IPS DF 19.7 (cell line): Measurements from ENCODE around the gene XRRA1.
A peak's percentile ranks its signal among the peaks of the same experiment; 100 is the strongest.
"Not testable (repeated sequence)": the region's sequence is repeated elsewhere in the genome, so short reads cannot be mapped to it uniquely, and the experiment has no call there.

ENCODE experiments used
- DNase-seq: peaks from one replicate; pipeline ENCODE4 v3.0.0-alpha.2; 2013; ENCODE audit warnings: low read depth, low spot score

XRRA1 gene

DNA sequence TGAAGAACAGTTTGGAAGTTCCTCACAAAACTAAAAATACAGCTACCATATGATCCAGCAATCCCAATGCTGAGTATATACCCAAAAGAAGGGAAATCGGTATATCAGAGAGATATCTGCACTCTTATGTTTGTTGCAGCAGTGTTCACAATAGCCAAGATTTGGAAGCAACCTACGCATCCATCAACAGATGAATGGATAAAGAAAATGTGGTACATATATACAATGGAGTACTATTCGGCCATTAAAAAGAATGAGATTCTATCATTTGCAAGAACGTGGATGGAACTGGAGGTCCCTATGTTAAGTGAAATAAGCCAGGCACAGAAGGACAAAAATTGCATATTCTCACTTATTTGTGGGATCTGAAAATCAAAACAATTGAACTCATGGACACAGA is 46.5 kb downstream of the XRRA1 start:
- DNase-seq = no peak

GRCh38 chr11:74896311-74896710 is 52.6 kb downstream of the XRRA1 start:
- no peak for DNase-seq

GRCh38 chr11:74895340-74896116 is 53.4 kb downstream of the XRRA1 start:
- DNase-seq = no peak

DNA sequence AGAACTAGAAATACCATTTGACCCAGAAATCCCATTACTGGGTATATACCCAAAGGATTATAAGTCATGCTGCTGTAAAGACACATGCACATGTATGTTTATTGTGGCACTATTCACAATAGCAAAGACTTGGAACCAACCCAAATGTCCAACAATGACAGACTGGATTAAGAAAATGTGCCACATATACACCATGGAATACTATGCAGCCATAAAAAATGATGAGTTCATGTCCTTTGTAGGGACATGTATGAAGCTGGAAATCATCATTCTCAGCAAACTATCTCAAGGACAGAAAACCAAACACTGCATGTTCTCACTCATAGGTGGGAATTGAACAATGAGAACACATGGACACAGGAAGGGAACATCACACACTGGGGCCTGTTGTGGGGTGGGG is 55.9 kb downstream of the XRRA1 start:
- DNase-seq = not testable (repeated sequence)

- no peak for DNase-seq
Observed at GRCh38 chr11:74877132-74877531, 71.8 kb downstream of the XRRA1 start.

GRCh38 chr11:74871037-74871436 is 77.9 kb downstream of the XRRA1 start:
- DNase-seq = no peak

DNA sequence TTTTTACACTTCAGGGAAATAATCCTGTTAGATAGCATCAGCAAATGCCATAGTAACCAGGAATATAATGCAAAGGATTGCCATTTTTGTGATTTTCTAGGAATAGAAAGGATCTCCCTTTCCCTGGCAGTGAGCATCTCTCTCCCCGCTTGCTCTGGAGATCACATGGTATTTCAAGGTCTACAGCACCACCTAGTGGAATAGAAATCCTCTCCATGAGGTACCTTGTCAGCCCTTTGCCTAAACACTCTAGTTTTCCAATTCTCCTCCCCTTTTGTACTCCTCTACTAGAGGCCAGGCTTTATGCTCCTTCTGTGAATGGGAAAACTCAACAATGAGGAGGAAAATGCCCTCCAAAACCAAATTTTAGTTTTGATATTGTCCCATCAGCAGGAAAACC is 78.4 kb downstream of the XRRA1 start:
- peak; percentile 42 for DNase-seq

DNA sequence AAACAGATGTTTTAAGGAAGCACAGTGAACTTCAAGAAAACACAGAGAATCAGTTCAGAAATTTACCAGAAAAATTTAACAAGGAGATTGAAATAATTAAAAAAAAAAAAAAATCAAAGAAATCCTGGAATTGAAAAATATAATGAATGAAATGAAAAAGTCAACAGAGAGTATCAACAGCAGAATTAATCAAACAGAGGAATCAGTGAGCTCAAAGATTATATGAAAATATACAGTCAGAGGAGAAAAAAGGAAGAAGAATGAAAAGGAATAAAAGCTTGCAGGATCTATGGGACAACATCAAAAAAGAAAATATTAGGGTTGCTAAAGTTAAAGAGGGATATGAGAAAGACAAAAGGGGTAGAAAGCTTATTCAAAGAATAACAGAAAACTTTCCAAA is 82.3 kb downstream of the XRRA1 start:
- no peak for DNase-seq

- no peak for DNase-seq
Observed at GRCh38 chr11:74863410-74863809, 85.5 kb downstream of the XRRA1 start.

- no peak for DNase-seq
Observed at GRCh38 chr11:74860743-74861142, 88.1 kb downstream of the XRRA1 start.

- DNase-seq = no peak
Observed at GRCh38 chr11:74853223-74853622, 95.7 kb downstream of the XRRA1 start.

DNA sequence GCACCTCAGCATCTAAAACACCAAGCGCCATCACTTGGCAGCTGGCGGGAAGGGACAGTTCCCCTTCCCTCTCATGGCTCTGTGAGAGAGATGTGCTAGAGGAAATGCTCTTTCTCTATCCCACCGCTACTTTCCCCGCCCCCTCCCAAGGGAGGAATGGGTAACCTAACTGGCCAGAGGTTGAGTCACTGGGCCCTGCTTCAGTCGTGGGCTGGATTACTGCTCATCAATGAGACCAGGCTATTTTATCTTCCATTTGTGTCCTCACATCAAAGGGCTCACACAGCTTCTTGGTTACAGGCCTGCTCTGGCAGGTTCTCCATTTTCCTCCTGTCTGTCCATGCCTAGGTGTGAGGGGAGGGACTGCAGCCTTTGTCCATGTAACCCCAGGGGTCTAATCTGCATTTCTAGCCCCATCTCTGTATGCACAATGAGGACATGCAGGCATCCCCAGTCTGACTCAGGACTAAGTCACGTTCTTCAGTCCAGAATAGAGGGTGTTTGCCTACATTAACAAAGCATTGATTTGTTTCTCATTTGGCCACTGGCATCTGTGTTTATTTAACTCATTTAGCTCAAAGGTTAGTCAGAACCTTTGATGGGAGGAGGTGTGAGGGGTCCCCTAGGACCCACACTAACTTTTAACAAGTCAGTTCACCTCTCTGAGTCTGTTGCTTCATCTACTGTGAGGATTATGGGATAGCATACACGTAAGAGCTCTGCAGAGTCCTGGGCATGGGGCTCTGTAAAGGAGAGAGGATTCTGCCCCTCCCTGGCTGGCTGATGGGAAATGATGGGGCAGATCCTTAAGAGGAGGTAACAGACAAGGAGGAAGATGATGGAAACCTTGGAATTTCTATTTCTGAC is 99.1 kb downstream of the XRRA1 start:
- DNase-seq = peak; percentile 73

- DNase-seq = no peak
Observed at GRCh38 chr11:74847895-74848294, 101.0 kb downstream of the XRRA1 start.

DNA sequence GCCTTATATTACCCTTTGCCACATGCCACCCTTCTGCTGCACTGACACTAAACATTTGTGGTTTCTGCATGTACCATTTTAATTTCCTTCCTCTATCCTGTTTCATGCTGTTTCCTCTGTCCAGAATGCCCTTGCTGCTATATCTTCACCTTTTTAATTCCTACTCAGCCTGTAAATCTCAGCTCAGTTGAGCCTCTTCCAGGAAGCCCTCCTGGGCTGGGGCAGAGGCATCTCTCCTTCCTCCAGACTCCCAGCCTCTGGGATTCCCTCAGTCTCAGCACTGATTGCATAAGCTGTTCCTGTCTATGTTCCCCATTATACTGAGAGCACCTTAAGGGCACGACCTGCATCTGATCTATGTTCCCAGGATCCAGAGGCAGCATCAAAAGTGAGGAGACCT is 101.5 kb downstream of the XRRA1 start:
- no peak for DNase-seq

GRCh38 chr11:74846770-74847169 is 102.1 kb downstream of the XRRA1 start:
- no peak for DNase-seq

DNA sequence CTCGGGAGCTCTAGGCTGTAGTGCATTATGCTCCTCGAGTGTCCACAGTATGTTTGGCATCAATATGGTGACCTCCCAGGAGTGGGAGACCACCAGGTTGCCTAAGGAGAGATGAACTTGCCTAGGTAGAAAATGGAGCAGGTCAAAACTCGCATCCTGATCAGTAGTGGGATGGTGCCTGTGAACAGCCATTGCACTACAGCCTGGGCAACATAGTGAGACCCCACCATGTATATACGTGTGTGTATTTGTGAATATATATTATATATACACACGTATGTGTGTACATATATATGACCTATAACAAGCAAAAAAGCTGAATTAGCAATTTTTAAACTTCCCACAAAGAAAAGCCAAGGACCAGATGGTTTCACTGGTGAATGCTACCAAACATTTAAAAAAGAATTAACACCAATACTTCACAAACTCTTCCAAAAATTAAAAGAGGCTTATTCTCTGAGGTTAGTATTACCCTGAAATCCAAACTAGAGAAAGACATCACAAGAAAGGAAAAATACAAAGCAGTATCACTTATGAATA is 102.8 kb downstream of the XRRA1 start:
- DNase-seq = no peak

- DNase-seq = no peak
Observed at GRCh38 chr11:74844865-74845264, 104.0 kb downstream of the XRRA1 start.

- DNase-seq = no peak
Observed at GRCh38 chr11:74844072-74844471, 104.8 kb downstream of the XRRA1 start.

DNA sequence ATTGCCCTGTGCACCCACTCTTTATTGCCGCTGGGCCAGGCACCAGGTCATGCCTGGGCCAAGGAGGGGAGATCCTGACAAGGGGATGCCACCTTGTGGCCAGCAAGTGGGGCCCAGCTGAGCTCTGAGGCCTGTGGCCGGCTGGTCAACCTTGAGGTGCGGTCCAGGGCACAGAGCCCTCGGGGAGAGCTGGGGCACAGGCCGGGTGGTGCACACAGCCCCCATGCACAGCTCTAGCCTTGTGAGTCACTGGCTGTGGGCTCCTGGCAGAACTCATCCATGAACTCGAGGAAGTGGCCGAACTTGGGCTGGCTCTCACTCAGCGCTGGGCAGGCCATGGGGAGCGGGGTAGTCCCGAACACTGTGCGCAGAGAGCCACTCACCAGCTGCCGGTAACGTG is 105.9 kb downstream of the XRRA1 start:
- no peak for DNase-seq

DNA sequence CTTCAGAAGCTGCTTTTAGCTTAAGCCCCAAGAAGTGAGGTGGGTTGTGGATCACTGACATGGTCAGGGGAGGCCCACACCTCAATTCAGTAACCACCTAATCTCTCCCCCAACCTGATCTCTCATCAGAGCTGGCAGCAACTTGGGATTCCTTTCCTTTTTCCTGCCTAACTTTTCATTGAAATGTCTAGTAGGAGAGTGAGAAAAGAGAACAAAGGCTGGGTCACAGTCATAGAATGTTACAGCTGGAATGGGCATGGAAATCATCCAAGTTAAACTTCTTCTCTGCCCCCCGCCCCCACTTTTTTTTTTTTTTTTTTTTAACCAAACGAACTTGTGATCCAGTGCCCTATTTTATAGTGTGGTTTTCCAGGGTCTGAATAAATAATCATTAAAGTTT is 108.4 kb downstream of the XRRA1 start:
- no peak for DNase-seq

- no peak for DNase-seq
Observed at GRCh38 chr11:74839971-74840370, 108.9 kb downstream of the XRRA1 start.

DNA sequence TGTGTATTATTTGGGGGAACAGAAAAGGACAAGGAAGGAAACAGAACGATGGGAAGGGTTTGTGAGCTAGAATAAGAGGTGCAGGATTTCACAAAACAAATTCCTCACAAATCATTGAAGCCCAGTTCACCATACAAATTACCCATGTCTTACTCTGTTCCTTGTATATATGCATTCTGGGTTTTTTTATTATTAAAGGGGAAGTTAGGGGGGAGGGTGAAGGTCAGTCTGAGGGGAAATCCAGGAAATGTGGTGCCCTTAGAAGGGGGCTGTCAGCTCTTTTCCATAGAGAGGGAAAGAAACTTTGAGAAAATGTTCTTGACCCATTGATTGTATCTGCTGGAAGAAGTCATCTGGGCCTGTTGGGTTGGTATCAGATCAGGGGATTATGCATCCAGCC is 109.4 kb downstream of the XRRA1 start:
- no peak for DNase-seq

- no peak for DNase-seq
Observed at GRCh38 chr11:74838188-74838587, 110.7 kb downstream of the XRRA1 start.
